NK-92 (cell line): ENCODE measurements around the gene FHL2.

ENCODE experiments used
- DNase-seq: peaks from one replicate; lab custom pipeline; 2025; ENCODE audit not compliant: unreplicated experiment; lab: John Stamatoyannopoulos, UW

FHL2 gene

GRCh38 chr2:105399207-105399861 is 483 bp upstream of the FHL2 start:
- no peak for DNase-seq

DNA sequence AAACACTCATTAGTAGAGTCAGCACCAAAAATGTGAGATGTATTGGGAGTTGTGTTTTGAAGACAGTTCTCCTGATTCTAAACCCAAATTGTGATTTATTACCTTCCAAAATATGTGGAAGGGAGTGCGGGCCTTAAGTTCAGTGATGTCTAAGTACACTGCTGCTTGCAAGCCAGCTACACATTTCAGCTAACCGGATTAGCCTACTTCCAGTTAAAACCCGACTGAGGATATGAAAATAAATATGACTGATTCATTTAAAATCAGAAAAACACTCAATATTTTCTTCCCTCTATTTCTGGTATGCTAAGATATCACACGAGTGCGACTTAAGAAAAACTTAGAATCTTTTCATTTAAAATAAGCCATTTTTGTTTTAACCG is 907 bp downstream of the FHL2 start:
- DNase-seq, result no peak

GRCh38 chr2:105397025-105397722 is 1.7 kb downstream of the FHL2 start:
- DNase-seq, result no peak

- DNase-seq, result no peak
These were observed 2.4 kb downstream of the FHL2 start for GRCh38 chr2:105396254-105397024.

- DNase-seq, result no peak
These were observed 3.2 kb downstream of the FHL2 start for GRCh38 chr2:105395691-105396090.

GRCh38 chr2:105394951-105395611 is 3.8 kb downstream of the FHL2 start:
- DNase-seq, result no peak

- no peak for DNase-seq
These were observed 5.3 kb downstream of the FHL2 start for GRCh38 chr2:105393373-105394055.

- no peak for DNase-seq
These were observed 6.8 kb downstream of the FHL2 start for GRCh38 chr2:105391763-105392662.

DNA sequence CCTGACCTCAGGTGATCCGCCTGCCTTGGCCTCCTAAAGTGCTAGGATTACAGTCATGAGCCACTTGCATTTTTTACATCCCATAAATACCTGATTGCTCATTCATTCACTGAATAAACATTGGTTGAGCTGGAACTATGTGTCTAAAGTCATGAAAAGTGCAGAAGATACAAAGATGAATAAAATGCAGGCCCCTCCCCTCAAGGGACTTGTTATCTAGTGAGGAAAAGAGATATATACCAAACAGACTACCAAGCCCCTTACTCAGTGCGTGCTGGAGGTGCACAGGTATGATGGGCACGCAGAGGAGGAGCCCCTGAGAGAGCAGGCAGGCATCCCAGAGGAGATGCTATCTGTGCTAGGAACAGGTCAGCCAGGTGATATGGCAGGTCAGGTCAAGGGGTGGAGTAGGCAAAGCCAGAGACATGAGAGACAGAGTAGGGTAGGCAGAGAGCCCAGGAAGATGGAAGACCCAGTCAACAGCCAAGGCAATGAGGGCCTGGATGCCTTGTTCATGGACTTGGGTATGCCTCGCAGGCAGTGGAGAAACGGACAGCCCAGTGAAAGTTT is 7.7 kb downstream of the FHL2 start:
- no peak for DNase-seq

DNA sequence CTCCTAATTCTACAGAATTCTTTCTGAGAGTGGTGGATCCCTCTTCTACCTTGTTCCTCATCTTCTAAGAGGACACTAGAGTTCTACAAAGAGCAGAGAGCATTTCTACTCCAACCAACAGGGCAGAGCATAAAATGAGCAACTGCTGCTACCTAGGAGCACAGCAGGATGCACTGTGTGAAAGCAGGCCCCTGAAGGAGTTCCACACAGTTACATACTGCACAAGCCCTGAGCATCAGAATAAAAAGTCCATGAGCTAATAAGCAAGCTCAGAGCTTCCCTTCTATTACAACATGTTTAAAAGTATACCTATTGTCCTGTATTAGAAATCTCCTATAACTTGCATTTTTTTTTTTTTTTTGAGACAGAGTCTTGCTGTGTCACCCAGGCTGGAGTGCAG is 8.4 kb downstream of the FHL2 start:
- DNase-seq, result no peak

- DNase-seq, result no peak
These were observed 9.9 kb downstream of the FHL2 start for GRCh38 chr2:105388971-105389381.

- no peak for DNase-seq
These were observed 11.6 kb downstream of the FHL2 start for GRCh38 chr2:105387225-105387624.

DNA sequence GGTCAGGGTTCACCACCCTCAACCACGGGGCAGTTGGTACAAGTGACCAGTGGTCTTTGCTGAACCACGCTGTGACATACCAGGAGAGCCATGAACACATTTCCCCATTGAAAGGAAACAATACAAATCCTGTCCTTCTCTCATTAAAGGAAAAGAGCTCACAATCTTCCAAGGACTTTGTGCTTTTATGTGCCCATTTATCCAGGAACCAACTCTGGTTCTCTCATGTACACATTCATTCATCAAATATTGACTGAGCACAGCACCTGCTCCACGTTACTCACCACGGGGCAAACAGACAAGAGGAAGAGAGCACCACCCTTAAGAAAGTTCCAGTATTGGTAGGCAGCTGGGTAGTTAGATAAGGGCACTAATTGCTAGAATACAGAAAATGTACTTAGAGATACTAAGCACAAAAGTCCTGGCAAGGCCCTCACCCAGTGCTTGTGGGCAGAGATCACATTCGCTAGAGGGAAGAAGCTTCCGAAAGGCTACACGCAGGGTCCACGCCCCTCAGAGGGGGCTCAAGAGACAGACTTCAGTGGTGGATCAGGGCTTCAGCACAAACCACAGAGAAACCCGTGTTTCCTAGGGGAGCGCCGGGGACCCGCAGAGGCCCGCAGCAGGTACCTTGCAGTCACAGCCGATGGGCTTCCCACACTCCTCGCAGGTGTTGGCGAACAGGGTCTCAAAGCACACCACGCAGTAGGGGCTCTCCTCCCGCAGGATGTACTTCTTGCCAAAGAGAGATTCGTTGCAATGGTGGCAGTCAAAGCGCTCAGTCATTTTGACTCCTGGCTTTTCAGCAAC is 12.9 kb downstream of the FHL2 start:
- no peak for DNase-seq

GRCh38 chr2:105384861-105385260 is 14.0 kb downstream of the FHL2 start:
- DNase-seq, result no peak

DNA sequence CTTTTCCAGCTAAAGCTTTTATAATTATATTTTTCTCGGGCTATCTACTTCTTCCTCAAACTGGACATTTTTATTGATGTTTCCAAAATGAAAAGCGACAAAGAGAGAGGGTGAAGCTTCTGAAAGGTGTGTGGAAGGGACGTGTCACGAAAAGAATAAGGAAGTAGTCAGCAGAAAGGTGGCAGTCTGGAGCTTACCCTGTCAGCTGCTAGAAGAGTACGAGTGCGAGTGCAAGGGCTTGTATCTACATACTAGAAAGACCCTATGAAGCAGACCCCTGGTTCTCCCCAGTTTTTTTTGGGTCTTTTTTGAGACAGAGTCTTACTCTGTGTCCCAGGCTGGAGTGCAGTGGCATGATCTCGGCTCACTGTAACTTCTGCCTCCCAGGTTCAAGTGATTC is 14.6 kb downstream of the FHL2 start:
- no peak for DNase-seq

GRCh38 chr2:105383432-105384166 is 15.3 kb downstream of the FHL2 start:
- DNase-seq, result no peak

GRCh38 chr2:105382177-105382576 is 16.7 kb downstream of the FHL2 start:
- no peak for DNase-seq

- DNase-seq, result no peak
These were observed 17.7 kb downstream of the FHL2 start for GRCh38 chr2:105381101-105381668.
